Measurements from ENCODE around the gene FGGY. TPM values are rescaled to one million over a fixed set of nuclear protein-coding genes. Genes with fewer than 3 reads are reported as not detected.
A peak's percentile ranks its signal among the peaks of the same experiment; 100 is the strongest.

The FGGY gene
- total and polyA plus RNA-seq, 5 donors: 10.0 to 20.5 (median 19.9) TPM

DNA sequence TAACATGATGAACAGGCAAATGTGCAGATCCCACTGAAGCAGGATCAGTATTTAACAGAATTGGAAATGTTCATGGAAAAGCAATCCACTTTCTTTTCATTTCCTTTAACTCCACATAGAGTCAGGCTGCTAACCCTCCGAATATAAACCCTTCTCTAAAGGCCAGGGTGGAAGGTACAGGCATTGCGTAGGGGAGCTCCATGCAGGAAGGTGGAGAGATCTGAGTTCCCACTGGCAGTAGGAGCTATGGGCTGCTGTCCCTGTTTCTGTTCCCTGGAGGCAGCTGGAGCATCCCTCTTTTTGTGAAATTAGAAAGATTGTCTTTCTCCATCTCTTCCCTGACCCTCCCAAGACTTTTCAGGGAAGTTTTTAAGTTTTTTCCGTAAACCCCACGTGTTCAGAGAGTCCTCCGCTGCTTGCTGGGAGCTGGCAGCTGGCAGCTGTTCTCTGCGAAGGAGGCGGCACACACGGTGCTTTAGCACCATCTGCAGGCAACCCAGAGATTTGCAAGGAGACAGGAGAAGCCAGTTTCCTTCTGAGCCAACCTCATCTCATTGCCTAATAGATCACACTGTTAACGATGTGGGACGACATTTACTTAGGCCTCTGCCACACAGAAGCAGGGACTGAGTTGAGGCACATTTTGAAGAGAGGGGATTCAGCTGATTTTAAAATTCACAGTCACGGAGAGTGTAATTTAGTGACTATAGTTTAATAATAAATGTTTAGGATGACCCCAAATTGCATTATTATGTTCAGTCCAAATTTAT, 462.4 kb downstream of the FGGY start:
- DNase-seq (peak; percentile 82 to 92 (median 90)), ATAC-seq (peak; percentile 95 to 96)
- Histone ChIP-seq H3K9me3 (ENCODE audit: control insufficient read depth, low read length) (no peaks in the 10 kb centered on the region), H3K27me3 (ENCODE audit: control insufficient read depth, insufficient read depth) (no peaks in the 10 kb centered on the region), H3K27ac (ENCODE audit: low read length) (peak overlapping the region; percentile 51), H3K4me3 (ENCODE audit: low read length) (peak overlapping the region; percentile 51), H3K4me1 (ENCODE audit: control insufficient read depth, insufficient read depth, low read length) (no peaks in the 10 kb centered on the region)
- WGBS: 2% methylated on average over 11 of the region's 11 CpGs
- intact Hi-C loops (cut with DNase I): loop anchor here in 2 of 4 donors (5.0 to 10.0 kb wide), 4 partner anchors 42 to 1015 kb away; no protein-coding TSS in a partner anchor

DNA sequence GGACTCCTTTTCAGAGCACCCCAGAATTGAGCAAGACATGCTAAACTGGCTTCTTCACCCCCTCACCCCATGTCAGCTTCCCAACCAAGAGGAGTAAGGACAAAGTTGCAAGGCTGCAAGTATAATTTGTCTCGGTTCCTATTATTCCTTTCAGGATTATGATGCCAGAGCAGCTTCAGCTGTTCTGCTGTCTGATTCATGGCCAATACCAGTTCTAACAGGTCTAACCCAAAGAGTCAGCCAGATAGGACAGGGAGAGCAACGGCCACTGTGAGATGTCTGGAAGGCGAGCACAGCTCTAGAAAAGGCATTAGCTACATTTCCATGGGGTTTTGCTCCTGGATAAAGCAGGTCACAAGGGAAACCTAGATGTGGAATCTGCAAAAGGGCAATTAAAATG, 464.5 kb downstream of the FGGY start:
- WGBS: 84% methylated on average over 3 of the region's 3 CpGs
- DNase-seq (no peak), ATAC-seq (no peak)
- Histone ChIP-seq H3K9me3 (ENCODE audit: control insufficient read depth, low read length) (no peaks in the 10 kb centered on the region), H3K27me3 (ENCODE audit: control insufficient read depth, insufficient read depth) (no peaks in the 10 kb centered on the region), H3K4me1 (ENCODE audit: control insufficient read depth, insufficient read depth, low read length) (no peaks in the 10 kb centered on the region), H3K4me3 (ENCODE audit: low read length) (no peak overlapping the region), H3K27ac (ENCODE audit: low read length) (no peak overlapping the region)
- intact Hi-C loops (cut with DNase I): no loop called here

DNA sequence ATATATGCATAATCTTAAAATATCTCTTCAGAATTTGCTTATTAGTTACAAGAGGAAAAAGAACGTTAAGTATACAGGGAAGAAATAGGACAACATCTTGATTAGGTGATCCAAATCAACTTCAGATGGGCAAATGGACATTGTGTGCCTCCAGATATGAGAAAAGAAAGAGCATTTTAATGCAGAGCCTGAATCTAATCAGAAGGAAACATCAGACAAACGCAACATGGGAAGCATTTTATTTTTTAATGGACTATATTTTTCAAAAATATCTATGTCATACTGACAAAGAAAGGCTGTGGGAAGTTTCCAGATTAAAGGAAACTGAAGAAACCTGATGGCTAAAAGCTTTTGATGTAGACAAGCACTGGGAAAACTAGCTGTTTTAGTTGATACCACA, 466.5 kb downstream of the FGGY start:
- no peak for ATAC-seq
- Histone ChIP-seq H3K27me3 (ENCODE audit: control insufficient read depth, insufficient read depth) (no peaks in the 10 kb centered on the region), H3K4me1 (ENCODE audit: control insufficient read depth, insufficient read depth, low read length) (no peaks in the 10 kb centered on the region), H3K27ac (ENCODE audit: low read length) (no peak overlapping the region), H3K9me3 (ENCODE audit: control insufficient read depth, low read length) (no peaks in the 10 kb centered on the region), H3K4me3 (ENCODE audit: low read length) (no peak overlapping the region)
- intact Hi-C loops (cut with DNase I): no loop called here
- WGBS: 69% methylated on average over 2 of the region's 2 CpGs
- DNase-seq: no peak

DNA sequence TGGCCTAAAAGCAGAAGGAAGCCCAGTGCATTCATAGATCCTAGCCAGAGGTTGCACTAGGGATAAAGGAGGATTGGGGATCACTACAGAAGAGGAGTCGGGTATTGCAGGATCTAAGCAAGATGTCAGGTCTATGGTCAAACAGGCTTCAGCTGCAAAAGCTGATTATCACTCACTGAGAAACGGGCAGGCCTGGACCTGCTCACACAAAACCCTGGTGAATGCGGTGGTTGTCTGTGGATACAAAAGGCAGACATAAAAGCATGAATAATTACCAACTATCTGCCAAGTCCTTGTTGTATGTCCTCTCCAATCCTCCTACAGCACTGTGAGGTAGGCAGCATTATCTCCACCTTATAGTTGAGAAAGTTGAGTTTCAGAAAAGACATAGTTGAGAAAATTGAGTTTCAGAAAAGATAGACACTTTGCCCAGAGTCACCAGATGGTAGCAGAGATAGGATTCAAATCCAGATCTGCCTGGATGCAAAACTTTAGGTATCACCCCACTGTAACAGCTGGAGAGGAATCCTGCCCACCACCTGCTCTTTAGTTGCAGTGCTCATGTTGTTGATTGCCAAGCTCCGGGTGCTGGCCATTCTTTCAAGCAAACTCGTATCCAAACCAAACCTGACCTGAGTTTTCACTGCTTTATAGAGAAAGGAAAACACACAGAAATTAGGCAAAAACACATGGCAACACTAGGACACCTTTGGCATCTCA, 468.3 kb downstream of the FGGY start:
- ATAC-seq (no peak), DNase-seq (no peak)
- Histone ChIP-seq H3K4me3 (ENCODE audit: low read length) (no peak overlapping the region), H3K9me3 (ENCODE audit: control insufficient read depth, low read length) (no peaks in the 10 kb centered on the region), H3K4me1 (ENCODE audit: control insufficient read depth, insufficient read depth, low read length) (no peaks in the 10 kb centered on the region), H3K27me3 (ENCODE audit: control insufficient read depth, insufficient read depth) (no peaks in the 10 kb centered on the region), H3K27ac (ENCODE audit: low read length) (no peak overlapping the region)
- WGBS: 83% methylated on average over 5 of the region's 5 CpGs
- intact Hi-C loops (cut with DNase I): no loop called here

DNA sequence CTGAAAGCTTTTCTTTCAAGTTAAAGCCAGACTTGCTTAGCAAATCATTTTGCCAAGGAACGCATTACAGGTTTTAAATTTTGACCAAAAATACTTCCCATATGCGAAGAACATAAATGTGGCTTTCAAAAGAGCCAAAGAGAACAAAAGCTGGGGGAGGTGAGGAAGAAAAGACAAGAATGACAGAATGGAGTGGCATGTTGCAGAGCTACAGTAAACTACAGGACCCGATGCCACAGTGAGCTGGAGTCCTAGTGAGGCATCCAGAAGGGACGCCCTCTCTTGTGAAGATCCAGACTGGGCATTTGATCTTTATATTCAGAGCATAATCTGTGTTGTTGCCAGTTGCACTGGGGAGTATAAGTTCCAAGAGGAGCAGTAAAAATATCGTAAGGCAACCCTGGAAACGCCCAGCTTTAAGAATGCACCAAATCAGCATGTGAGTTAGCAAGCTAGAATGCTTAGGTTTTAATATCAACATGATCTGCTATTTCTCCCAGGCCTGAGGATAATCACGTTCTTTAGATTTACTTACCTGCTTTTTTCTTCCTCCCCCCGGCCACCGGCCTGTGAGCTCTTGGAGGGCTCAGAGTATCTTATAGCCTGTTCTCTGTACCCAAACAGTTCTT, 469.4 kb downstream of the FGGY start:
- no peak for DNase-seq
- WGBS: 82% methylated on average over 9 of the region's 9 CpGs
- Histone ChIP-seq H3K4me1 (ENCODE audit: control insufficient read depth, insufficient read depth, low read length) (no peaks in the 10 kb centered on the region), H3K9me3 (ENCODE audit: control insufficient read depth, low read length) (no peaks in the 10 kb centered on the region), H3K27me3 (ENCODE audit: control insufficient read depth, insufficient read depth) (no peaks in the 10 kb centered on the region), H3K4me3 (ENCODE audit: low read length) (no peak overlapping the region), H3K27ac (ENCODE audit: low read length) (no peak overlapping the region)
- intact Hi-C loops (cut with DNase I): no loop called here
- ATAC-seq: peak in 1 of 2 donors; percentile 20

DNA sequence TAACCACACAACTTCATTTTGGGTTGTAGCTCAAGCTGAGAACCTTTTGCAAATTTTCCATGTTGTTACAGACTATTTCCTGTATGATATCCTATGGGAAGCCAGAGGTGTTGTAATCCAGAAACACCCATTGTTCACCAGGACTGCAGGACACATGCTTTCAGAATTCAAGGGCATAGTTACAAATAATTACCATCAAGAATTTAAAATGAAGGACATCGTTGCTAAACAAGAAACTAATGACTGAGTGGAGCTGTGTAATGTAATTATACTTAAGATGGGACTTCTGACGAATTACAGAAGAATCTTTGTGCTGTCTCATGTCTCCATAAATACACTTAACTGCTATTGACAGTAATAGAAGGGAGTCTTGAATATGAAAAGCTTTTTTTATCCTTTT, 470.2 kb downstream of the FGGY start:
- intact Hi-C loops (cut with DNase I): no loop called here

DNA sequence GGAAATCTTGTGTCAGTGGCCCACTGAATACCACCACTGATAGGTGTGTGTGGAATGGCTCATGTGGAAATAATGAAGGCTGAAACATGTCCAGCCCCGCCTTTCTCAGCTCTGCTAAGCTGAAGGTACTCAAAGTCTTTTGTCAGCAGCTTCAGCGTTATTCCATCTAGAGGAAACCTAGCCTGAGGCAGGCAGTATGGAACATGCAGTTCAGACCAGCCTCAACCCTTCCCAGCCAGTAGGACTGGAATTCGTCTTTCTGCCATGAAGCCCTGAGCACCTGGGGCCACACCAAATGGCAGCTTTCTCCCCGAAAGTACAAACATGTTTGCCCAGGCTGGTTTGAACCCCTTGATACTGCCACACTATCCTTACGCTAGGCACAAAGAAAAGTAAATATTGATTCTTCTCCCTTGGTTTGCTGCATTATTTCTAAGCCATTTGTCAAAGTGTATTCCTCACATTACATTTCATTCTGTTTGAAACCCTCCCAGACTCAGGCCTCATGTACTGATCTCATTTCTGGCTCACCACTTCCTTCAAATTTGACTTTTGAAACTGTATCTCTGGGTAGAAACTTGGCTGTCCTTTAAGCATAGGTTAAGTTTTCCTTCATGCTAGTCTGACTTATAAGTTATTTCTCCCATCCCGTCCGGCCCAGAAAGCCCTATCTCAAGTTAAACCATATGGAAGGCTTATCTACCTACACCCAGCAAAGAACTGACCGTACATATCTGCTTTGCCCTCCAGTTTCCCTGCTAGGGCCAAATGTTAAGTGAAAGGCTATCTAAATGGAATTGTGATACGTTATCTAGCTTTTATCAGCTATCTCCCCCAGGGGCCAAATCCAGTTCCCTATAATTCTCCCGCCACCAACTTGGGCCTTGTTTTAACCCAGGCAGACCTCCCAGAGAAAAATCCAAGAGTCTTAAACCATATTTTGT, 472.2 kb downstream of the FGGY start:
- intact Hi-C loops (cut with DNase I): no loop called here
- no peaks in the 10 kb centered on the region for H3K4me1 ChIP-seq (ENCODE audit: control insufficient read depth, insufficient read depth, low read length)
- no peak for DNase-seq
- H3K27me3 ChIP-seq (ENCODE audit: control insufficient read depth, insufficient read depth): no peaks in the 10 kb centered on the region
- H3K9me3 ChIP-seq (ENCODE audit: control insufficient read depth, low read length): no peaks in the 10 kb centered on the region
- 90% methylated on average over 10 of the region's 10 CpGs for WGBS
- no peak overlapping the region for H3K4me3 ChIP-seq (ENCODE audit: low read length)
- no peak overlapping the region for H3K27ac ChIP-seq (ENCODE audit: low read length)
- no peak for ATAC-seq

More for the DNA sequence above, 470.2 kb downstream of the FGGY start:
- WGBS: 57% methylated on average over 2 of the region's 2 CpGs
- no peak overlapping the region for H3K4me3 ChIP-seq (ENCODE audit: low read length)
- peak in 1 of 2 donors; percentile 67 for ATAC-seq
- no peaks in the 10 kb centered on the region for H3K27me3 ChIP-seq (ENCODE audit: control insufficient read depth, insufficient read depth)
- no peak overlapping the region for H3K27ac ChIP-seq (ENCODE audit: low read length)
- H3K9me3 ChIP-seq (ENCODE audit: control insufficient read depth, low read length): no peaks in the 10 kb centered on the region
- DNase-seq: no peak
- no peaks in the 10 kb centered on the region for H3K4me1 ChIP-seq (ENCODE audit: control insufficient read depth, insufficient read depth, low read length)

DNA sequence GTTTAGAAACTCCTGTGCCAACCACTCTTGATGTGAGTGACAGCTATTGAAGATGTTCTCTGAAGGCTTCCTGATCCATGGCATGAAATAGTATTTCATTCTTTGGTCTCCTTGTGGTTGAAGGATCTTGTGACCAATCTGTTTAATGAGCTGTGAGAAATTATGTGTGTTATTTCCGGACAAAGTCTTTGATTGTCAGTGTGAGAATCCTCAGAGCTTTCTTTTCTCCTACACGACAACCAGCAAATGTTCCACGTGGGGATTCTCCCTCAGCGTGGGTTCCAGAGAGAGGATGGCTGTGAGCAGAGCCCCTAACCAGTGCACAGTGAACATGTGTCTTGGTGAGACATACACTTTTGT, 472.8 kb downstream of the FGGY start:
- ATAC-seq (no peak), DNase-seq (no peak)
- 89% methylated on average over 4 of the region's 4 CpGs for WGBS
- intact Hi-C loops (cut with DNase I): no loop called here
- H3K9me3 ChIP-seq (ENCODE audit: control insufficient read depth, low read length): no peaks in the 10 kb centered on the region
- H3K27ac ChIP-seq (ENCODE audit: low read length): no peak overlapping the region
- no peaks in the 10 kb centered on the region for H3K4me1 ChIP-seq (ENCODE audit: control insufficient read depth, insufficient read depth, low read length)
- H3K4me3 ChIP-seq (ENCODE audit: low read length): no peak overlapping the region
- H3K27me3 ChIP-seq (ENCODE audit: control insufficient read depth, insufficient read depth): no peaks in the 10 kb centered on the region

DNA sequence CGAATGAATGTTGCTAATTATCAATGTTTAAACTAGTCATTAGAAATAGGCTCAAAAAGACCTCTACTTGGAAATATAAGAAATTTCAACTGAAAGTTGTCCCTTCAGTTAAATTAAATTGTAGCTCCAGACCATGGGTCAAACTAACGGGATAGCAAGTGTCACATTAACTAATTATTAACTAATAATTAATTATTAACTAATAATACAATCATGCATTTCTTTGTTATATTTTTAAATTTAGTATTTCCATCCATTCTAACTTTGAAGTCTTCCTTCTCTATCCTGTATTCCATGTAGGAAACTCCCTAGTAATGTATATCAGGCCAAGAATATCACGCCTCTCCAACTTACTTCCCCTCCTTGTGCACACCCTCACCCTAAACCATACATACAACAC, 474.5 kb downstream of the FGGY start:
- 96% methylated on average over 3 of the region's 3 CpGs for WGBS
- intact Hi-C loops (cut with DNase I): no loop called here
- Histone ChIP-seq H3K27ac (ENCODE audit: low read length) (no peak overlapping the region), H3K4me3 (ENCODE audit: low read length) (no peak overlapping the region), H3K27me3 (ENCODE audit: control insufficient read depth, insufficient read depth) (no peaks in the 10 kb centered on the region), H3K4me1 (ENCODE audit: control insufficient read depth, insufficient read depth, low read length) (no peaks in the 10 kb centered on the region), H3K9me3 (ENCODE audit: control insufficient read depth, low read length) (no peaks in the 10 kb centered on the region)
- ATAC-seq (no peak), DNase-seq (no peak)

DNA sequence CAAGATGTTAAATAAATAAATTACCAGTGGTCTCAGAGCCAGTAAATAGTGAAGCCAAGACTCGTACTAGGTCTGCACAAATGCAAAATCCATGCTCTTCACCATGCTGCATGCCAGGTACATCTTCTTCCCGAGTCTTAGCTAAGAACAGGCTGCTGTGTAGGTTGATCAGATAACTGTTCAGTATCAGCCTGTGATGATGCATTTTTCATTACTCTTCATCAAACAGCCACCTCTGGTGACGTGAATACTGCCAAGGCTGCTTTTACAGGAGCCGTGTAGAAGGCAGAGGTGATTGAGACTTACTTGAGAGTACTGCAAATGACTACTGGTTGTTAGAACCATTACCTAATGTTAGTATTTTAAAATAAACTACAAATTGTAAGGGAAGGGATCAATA, 478.6 kb downstream of the FGGY start:
- Histone ChIP-seq H3K27me3 (ENCODE audit: control insufficient read depth, insufficient read depth) (no peaks in the 10 kb centered on the region), H3K27ac (ENCODE audit: low read length) (no peak overlapping the region), H3K4me1 (ENCODE audit: control insufficient read depth, insufficient read depth, low read length) (no peaks in the 10 kb centered on the region), H3K4me3 (ENCODE audit: low read length) (no peak overlapping the region), H3K9me3 (ENCODE audit: control insufficient read depth, low read length) (no peaks in the 10 kb centered on the region)
- intact Hi-C loops (cut with DNase I): no loop called here
- 85% methylated on average over 4 of the region's 4 CpGs for WGBS
- ATAC-seq (no peak), DNase-seq (no peak)

Measured in right cardiac atrium (tissue), 5 donors.